Cerebellar cortex (tissue), 1 donor: Measurements from ENCODE around the gene POU4F2.

Source experiments
- DNase-seq: peaks from one replicate; pipeline ENCODE4 v3.0.0-alpha.2; 2015; ENCODE audit warnings: low spot score

The POU4F2 gene, protein sequence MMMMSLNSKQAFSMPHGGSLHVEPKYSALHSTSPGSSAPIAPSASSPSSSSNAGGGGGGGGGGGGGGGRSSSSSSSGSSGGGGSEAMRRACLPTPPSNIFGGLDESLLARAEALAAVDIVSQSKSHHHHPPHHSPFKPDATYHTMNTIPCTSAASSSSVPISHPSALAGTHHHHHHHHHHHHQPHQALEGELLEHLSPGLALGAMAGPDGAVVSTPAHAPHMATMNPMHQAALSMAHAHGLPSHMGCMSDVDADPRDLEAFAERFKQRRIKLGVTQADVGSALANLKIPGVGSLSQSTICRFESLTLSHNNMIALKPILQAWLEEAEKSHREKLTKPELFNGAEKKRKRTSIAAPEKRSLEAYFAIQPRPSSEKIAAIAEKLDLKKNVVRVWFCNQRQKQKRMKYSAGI

DNA sequence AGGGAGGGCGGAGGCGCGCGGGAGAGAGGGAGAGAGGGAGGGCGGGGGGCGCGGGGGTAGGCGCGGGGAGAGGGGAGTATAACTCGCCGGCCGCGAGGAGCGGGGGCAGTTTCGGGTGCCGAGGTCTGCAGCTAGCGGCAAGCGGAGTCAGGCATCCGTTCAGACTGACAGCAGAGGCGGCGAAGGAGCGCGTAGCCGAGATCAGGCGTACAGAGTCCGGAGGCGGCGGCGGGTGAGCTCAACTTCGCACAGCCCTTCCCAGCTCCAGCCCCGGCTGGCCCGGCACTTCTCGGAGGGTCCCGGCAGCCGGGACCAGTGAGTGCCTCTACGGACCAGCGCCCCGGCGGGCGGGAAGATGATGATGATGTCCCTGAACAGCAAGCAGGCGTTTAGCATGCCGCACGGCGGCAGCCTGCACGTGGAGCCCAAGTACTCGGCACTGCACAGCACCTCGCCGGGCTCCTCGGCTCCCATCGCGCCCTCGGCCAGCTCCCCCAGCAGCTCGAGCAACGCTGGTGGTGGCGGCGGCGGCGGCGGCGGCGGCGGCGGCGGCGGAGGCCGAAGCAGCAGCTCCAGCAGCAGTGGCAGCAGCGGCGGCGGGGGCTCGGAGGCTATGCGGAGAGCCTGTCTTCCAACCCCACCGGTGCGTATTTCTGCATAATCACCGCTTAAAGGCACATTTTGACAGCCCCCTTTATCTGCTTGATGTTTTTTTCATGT is at the start of gene POU4F2:
Gene POU4F2, plus strand, starts transcription at position 108 of the 720 bp plus-strand sequence. Its CDS starts 248 bp downstream, at position 356.
- DNase-seq: no peak

DNA sequence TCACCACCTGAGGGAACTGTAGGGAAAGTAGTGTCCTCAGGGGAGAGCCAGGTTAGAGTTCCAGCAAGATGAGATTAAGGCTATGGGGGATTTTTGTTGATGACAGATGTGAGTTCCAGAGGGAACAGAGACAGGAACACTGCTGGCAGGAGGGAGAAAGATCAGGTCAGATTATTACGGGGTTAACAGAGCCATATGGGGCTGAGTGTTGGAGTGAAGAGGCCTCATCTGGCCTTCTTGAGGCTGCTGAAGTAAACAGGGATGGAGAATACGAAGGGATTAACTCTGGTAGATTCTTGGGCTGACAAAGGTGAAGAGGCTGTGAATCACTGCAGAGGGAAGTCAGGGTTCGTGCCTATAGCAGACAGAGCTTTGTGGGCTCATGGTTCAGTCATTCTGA is 47.9 kb upstream of the POU4F2 start:
- no peak for DNase-seq

DNA sequence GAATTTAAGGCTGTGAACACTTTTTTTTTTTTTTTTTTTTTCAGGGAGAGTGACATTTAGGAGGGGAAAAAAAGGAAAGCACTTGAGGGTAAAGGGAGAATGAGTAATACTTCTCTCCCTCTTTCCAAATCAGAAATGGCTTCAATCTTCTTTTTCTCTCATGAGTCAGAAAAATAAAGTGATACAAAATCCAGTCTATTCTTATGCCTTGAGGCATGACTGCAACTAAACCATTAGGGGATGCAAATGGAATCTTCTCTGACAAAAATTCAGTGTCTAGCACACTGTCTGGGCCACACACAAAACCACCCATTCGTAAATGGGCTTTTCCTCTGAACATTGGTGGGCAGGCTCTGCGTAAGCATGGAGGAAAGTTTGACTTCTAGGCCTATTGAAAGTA is 46.7 kb upstream of the POU4F2 start:
- DNase-seq: no peak

DNA sequence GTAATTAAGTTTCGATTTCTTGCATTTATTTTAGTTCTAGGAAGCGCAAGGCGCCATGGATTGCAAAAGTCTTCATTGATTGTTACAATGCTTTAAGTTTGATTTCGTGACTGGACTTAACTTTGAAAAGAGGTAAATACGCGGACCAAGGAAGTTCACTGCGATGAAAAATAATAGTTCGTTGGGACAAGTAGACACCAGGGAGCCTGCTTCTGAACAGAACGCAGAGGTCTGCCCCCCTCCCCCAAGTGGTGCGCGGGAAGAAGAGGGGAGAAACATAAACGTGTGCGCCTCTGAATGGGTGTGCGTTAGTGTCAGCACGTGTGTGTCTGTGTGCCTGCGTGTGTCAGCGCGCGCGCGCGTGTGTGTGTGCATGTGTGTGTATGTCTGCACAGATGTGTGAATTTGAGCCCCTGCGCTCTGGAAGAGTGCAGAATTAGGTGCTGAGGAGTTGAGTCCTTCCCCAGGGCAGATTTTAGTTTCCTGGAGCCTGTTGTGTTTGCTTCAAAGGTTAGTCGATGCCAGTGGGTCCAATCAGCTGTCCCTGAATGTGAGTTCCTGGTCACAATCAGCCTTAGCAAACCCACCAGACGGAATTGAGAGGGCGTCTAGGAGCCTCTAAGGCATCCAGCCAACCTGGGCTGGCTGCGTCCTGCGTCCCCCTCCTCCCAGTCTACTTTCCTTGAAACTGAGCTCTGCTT is 5.8 kb upstream of the POU4F2 start:
- DNase-seq: no peak

DNA sequence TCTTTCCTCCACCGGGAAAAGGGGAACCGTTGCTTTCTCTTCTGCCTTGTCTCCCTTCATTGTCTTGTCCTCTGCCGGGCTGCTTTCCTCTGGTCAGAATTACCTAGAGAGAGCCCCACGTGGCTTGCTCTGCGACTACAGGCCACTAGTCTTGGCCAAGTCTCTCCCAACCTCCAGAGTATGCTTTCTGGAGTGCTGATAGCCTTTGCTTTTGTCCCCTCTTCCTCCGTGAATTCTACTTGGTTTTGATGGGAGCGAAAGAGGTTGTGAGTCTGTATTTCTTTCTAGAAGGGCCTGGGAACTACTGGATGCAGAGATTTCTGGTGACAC is 5.3 kb upstream of the POU4F2 start:
- no peak for DNase-seq

DNA sequence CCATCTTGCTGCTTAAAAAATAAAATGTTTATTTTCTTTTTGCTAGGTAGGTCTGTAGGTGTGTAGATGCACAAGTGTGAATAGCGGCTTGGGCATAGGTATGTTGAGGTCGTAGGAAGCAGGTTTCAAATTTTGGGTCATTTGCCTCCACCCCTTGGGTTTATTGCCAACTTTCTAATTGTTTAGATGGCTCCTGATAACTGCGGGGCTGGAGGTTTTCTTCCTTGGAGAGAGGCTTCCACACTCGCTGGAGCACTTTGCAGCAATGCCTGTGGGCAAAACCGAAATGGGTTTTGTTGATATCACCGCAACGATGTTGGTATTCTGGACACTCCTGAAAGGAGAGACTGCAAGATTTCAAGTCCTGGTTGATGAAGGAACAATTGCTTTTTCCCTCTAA is 3.9 kb upstream of the POU4F2 start:
- no peak for DNase-seq

DNA sequence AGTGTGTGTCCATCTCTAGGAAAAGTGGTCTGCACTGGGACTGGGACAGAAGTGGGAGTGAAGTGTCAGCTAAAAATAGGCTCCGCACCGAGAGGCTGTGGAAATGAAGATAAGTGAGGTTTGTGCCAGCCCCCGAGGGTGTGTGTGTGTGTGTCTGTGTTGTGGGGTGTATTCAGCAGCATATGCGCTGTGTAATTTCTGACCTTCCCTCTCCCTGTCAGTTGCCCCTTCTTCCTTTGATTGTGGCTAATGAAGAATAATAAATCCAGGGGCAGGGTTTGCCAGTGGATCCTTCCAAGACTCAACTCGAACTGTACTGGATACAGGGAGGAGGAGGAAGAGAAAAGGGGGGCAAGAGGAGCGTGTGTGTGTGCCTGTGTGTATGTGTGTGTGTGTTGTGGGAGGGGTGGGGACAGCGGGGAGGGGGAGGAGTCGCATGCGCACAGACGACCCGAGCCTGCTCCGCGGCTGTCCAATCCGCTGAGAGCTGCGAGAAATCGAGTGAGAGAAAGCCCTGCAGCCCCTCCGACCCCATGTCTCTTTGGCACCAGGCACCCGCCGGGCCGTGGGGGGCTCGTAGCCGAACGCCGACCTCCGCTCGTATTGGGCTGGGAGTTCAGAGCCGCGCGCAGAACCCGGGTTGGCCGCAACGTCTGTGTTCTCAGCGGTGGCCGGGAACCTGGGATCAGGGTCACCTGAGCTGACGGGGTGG is 916 bp upstream of the POU4F2 start:
- no peak for DNase-seq

DNA sequence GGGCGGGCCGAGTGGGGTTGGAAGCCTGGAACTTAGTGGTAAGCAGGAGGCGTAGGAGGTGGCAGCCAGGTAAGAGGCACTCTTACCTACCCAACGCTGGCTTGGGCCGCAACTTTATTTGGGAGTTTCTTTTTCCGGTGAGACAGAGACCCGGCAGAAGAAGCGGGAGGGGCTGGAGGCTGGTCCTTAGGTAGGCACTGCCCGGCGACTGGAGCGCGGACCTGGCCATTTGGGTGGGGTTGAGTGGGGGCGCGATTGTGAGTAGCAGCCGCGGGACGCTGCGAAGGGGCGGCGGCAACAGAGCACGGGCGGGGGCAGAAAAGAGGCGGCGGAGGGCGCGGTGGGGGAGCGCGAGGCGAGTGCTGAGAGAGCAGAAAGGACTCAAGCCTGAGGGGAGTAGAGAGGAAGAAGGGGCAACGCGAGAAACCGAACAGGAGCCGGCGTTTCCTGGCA is 334 bp upstream of the POU4F2 start:
- DNase-seq: no peak

DNA sequence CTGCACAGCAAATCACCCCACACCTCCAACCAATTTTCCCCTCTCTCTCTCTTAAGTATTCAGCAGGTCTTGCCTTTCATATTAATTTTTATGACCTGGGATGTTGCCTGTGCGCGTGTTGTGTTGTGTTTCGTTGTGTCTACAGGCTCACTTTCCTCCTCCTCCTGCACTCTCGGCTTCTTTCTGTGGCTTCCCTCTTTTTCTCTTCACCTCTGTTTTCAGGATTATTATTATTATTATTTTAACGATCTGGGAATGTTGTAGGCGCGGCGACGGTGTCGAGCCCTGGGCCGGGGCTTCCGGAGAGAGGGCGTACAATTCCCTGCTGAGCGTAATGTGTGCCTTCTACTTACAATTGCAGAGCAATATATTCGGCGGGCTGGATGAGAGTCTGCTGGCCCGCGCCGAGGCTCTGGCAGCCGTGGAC is 826 bp downstream of the POU4F2 start:
- DNase-seq: no peak

DNA sequence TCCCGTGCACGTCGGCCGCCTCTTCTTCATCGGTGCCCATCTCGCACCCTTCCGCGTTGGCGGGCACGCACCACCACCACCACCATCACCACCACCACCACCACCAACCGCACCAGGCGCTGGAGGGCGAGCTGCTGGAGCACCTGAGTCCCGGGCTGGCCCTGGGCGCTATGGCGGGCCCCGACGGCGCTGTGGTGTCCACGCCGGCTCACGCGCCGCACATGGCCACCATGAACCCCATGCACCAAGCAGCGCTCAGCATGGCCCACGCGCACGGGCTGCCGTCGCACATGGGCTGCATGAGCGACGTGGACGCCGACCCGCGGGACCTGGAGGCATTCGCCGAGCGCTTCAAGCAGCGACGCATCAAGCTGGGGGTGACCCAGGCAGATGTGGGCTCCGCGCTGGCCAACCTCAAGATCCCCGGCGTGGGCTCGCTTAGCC is 1.4 kb downstream of the POU4F2 start:
- DNase-seq: no peak

DNA sequence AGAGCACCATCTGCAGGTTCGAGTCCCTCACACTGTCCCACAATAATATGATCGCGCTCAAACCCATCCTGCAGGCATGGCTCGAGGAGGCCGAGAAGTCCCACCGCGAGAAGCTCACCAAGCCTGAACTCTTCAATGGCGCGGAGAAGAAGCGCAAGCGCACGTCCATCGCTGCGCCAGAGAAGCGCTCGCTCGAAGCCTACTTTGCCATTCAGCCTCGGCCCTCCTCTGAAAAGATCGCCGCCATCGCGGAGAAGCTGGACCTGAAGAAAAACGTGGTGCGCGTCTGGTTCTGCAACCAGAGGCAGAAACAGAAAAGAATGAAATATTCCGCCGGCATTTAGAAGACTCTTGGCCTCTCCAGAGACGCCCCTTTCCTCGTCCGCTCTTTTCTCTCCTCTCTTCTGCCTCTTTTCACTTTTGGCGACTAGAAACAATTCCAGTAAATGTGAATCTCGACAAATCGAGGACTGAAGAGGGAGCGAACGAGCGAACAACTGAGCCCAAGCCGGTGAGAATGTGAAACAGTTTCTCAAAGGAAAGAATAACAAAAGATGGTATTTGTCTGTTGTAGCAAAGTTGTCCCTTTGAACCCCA is 1.9 kb downstream of the POU4F2 start:
- DNase-seq: no peak

DNA sequence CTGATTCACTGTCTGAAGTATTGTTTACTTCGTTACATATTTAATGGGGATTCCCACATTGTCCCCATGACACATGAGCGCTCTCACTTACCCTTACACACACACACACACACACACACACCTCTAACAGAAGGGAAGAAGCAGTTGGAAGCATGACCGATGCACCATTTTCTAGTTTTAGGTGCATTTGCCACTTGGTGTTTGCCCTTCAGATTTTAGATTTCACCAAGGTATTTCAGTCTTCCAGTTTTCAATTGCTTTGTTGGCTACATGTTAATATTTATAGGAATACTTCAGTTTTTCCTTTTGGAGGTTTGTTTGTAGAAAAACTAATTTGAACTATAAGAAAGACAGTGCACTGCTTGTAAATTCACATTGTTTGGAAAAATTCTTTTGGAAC is 3.1 kb downstream of the POU4F2 start:
- DNase-seq: no peak

DNA sequence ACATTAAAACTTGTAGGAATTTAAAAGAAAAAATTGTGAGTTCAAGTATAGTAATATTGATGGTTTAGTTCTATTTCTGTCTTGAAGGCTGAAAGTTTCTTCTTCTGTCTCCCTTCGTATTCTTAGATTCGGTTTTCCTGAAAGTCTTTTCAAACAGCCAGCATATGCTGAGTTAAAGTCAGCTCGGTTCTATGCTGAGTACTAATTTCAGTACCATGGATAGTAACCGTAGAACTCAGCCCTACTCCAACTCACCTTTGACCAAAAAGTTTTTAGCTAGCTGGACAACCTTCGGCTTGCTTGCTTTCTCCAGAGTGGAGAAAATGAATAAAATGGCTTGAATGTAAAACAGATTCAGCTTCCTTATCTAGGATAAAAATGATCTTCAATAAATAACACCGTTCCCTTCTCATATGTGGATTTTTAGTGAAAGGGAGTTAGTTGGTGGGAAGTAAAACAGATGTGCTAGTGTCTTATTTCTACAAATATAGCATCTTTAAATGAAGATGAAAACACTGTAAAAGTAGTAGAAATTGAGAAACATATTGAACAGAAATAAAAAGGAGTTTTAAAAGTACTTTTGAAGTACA is 5.2 kb downstream of the POU4F2 start:
- DNase-seq: no peak

DNA sequence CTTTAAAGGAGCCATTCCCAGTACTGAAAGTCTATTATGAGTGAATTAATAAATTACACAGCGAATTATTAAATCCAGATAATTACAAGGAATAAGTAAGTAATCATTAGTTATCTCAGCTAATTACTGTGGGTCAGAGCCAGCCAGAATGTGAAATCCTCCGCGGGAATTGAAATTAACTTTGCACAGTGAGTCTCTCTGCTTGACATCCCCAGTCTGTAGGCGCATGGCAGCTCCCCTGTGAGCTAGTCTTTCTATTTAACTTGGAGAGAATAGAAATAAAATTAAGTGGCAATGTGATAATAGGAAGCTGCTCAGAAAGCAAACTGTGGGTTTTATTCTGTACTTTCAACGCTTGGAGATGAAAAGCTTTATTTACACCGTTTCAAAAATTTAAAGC is 7.2 kb downstream of the POU4F2 start:
- DNase-seq: no peak

DNA sequence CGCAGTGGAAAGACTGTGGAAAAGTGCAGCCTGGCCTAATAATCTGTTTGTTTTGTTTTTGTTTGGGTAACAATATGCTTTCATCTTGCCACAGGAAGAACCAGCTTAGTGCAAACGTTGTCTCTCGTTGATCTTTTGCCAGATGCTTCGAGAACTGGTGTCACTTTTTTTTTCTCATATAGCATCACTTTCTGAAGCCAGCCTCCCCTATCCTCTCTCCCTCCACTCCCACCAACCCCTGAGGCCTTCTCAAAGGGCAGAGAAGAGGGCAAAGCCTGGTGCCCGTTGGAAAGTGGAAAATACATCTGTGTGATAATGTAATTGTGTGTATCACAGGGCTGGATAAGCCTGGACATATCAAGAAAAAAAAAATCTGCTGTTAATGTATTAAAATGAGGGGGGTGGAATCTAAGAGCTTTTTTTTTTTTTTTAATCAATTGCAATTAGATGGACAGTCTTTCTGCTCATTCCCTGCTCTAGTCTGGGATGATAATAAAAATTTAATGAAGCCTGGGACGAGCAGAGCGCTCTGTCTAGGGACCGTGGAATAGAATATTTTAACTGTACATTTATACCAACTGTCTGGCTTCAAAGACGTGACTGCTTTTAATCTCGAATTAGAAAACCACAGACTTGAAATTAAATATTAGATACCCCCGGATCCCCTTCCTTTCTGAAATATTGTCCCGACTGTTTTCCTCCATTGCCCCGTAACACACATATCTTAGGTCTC is 8.1 kb downstream of the POU4F2 start:
- DNase-seq: no peak

DNA sequence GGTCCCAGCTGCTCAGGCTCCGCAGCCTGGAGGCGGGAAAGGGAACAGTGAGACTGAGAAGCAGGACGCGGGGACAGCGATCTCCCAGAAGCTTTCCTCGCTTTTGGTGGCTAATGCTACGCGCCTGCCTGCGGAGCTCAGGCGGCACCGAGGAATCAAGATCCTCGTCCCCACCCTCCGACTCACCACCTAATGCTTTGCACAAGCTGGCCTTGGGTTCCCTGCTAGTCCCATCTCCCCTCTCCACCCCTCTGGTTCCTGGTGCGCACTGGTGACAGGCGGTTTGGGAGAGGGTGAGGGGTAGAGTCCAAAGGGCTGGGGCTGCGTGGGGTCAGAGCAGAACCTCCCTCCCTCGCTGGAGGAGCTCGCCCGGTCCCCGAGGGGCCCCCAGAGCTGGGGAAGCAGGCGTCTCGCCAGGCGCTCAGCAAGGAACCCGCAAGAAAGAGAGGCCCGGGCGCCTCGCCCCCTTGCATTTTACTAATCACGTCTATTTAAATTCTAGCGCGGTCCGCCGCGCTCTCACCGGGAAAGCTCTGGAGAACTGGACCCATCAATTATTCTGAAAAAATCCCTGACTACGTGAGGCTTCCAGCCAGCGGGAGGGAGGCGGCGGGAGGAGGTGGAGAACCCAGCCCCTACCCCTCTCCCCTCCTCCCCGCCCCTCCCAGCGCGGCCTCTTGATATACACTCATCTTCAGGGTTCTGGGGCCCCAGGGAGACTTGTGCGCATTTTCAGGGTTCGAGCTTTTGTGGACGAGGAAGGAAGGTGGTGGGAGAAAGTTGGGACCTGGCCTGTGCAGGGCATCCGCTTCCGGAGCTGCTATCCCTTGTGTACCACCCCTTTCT is 9.1 kb downstream of the POU4F2 start:
- DNase-seq: no peak

DNA sequence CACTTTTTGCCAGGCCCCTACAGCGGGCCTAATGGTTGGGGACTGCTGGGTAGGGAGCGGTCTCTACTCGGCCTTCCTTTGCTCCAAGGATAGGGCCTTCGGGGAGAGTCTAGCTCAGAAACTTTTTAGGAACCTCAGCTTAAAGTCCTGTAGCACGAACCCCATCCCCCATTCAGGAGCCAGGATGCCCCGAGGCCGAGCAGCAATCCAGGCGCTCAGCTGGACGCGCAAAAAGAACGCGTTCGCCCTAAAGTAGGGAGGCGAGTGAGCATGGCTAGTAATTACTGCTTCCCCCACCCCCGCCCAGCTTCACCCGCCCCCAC is 9.7 kb downstream of the POU4F2 start:
- no peak for DNase-seq

DNA sequence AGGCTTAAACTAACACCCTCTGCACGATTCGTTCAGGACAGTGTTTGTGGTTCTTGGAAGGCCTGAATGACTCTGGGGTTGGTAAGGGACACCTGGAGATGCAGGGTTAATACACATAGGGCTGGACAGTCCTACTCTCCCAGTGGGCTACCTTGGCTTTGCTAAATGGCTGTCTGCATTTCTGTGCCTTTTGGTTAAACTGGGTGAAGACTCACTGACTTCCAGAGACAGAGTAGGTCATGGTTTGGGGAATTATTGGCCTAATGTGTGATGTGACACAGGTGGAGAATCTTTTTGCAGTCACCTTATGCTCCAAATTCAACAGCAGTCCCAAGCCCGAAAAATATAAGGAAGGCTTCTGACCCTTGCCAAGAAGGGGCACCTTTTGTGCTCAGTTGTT is 10.5 kb downstream of the POU4F2 start:
- no peak for DNase-seq

DNA sequence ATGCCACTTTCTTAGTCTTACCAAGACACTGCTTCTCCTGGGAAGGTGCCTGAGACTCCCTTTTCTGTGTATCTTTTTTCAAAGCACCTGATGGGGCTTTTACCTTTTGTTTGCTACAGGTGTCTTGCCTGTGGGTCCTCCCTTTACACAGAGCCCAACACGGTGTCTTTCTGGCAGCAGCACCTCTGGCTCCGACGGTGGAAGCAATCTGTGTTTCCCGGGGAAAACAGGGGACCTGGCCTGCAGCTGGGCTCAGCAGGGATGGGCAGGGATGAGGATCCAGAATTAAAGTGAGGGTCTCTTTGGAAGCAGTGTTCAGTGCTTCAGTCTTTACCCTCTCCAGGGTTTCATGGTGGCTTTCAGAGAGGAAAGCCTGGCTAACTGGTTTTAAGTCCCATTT is 11.3 kb downstream of the POU4F2 start:
- no peak for DNase-seq
